ENCODE results near the gene SNUPN. TPM values are rescaled to one million over a fixed set of nuclear protein-coding genes. Genes with fewer than 3 reads are reported as not detected.

The SNUPN gene
- total RNA-seq, 1 experiment from 2014 or later: 28.9 TPM

GRCh38 chr15:75672646-75673425 lies 47.3 kb upstream of the SNUPN start:
- ChIA-PET POLR2A (interaction anchor here (0.9 to 1.6 kb wide), 3 partner anchors 33 to 94 kb away, joined by 3 to 4 read pairs (median 4); partner anchors contain the start of genes IMP3 and PTPN9), CTCF (interaction anchor here (0.8 to 1.8 kb wide), 5 partner anchors 9 to 148 kb away, joined by 3 to 7 read pairs (median 3); no protein-coding TSS in a partner anchor)
- Mint-ChIP-seq H3K9me3 (ENCODE audit: unreplicated experiment) (no peaks in the 10 kb centered on the region), H3K27ac (ENCODE audit: low read depth, unreplicated experiment) (no peak overlapping the region), H3K27me3 (ENCODE audit: insufficient read depth, unreplicated experiment) (no peaks in the 10 kb centered on the region), H3K36me3 (ENCODE audit: insufficient read depth, unreplicated experiment) (no peaks in the 10 kb centered on the region), H3K4me1 (ENCODE audit: insufficient read depth, unreplicated experiment) (peaks cover 12% of the 10 kb centered on the region), H3K4me3 (ENCODE audit: unreplicated experiment) (no peak overlapping the region)
- BruUV-seq (replicated peaks): no TSS peak
- no peak for DNase-seq (ENCODE audit: unreplicated experiment)
- intact Hi-C loops (cut with micrococcal nuclease): no loop called here
- TF ChIP-seq CTCF (IDR thresholded peaks at IDR 0.05; ENCODE audit: unreplicated experiment): no peak

DNA sequence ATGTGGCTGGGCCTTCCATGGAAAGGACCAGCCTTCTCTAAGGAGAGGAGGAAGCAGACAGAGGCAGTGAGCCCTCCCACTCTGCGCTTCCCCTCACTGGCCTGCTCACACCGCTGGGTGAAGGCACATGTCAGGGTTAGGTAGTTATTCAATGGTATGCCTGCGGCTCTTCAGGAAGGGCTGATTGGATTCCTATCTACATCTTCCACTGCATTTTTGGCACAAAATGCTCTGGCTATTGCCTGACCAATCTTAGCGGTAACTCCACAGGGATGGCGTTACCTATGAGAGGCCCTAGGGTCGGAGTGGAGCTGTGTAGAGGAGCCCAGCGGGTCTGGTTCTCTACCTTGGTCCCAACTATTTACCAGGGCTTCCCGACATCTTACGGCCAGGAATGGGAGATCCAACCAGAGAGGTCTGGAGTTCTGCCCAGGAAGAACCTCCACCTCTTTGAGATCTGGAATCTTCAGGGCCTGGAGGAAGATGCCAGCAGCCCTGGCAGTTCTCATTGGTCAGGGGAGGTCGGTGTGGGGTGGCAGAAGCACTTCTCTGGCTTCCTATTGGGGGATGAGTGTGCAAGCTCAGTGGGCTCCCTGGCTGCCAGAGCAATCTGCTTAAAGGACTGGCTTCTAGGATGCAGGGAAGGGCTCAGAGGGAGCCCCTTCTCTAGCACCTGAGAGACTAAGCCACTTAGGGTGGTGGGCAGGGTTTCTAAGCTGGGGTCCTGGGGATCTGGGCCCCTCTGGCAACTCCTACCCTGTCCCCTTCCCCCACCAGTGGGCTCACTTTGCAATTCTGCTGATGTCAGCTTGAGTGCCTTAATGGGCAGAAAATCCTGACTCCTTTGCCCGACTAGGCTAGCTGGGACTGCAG lies 46.4 kb upstream of the SNUPN start:
- Mint-ChIP-seq H3K27ac (ENCODE audit: low read depth, unreplicated experiment) (no peak overlapping the region), H3K9me3 (ENCODE audit: unreplicated experiment) (no peaks in the 10 kb centered on the region), H3K4me3 (ENCODE audit: unreplicated experiment) (no peak overlapping the region), H3K4me1 (ENCODE audit: insufficient read depth, unreplicated experiment) (peaks cover 21% of the 10 kb centered on the region), H3K27me3 (ENCODE audit: insufficient read depth, unreplicated experiment) (no peaks in the 10 kb centered on the region), H3K36me3 (ENCODE audit: insufficient read depth, unreplicated experiment) (no peaks in the 10 kb centered on the region)
- intact Hi-C loops (cut with micrococcal nuclease): no loop called here
- DNase-seq (ENCODE audit: unreplicated experiment): no peak
- no TSS peak for BruUV-seq (replicated peaks)
- ChIA-PET POLR2A (interaction anchor here (0.9 to 2.1 kb wide), 6 partner anchors 11 to 52 kb away, joined by 4 to 8 read pairs (median 4); partner anchors contain the start of genes IMP3 and SNX33), CTCF (interaction anchor here (0.6 to 1.8 kb wide), 7 partner anchors 10 to 459 kb away, joined by 3 to 7 read pairs (median 3); no protein-coding TSS in a partner anchor)
- TF ChIP-seq CTCF (IDR thresholded peaks at IDR 0.05; ENCODE audit: unreplicated experiment): no peak

DNA sequence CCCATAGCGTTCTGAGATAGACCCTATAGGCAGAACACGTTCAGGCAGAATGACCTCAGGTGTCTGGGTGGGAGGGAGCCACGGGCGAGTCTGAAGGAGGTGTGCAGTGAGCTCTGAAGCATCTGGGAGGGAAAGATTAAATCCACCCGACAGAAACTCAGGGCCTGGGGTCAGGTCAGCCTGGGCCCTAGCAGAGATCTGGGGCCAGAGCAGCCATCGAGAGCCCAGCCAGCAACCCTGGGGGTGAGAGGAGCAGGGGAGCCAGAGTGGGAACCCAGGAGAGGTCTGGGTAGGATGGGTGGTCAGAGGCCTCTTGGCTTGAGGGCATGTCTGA lies 44.3 kb upstream of the SNUPN start:
- Mint-ChIP-seq H3K36me3 (ENCODE audit: insufficient read depth, unreplicated experiment) (no peaks in the 10 kb centered on the region), H3K4me1 (ENCODE audit: insufficient read depth, unreplicated experiment) (peaks cover 40% of the 10 kb centered on the region), H3K27ac (ENCODE audit: low read depth, unreplicated experiment) (peak overlapping the region; percentile 78), H3K9me3 (ENCODE audit: unreplicated experiment) (peaks cover 7% of the 10 kb centered on the region), H3K4me3 (ENCODE audit: unreplicated experiment) (no peak overlapping the region), H3K27me3 (ENCODE audit: insufficient read depth, unreplicated experiment) (no peaks in the 10 kb centered on the region)
- ChIA-PET POLR2A (interaction anchor here (0.7 to 7.0 kb wide), 6 partner anchors 18 to 217 kb away, joined by 3 to 111 read pairs (median 14); partner anchors contain the start of genes IMP3, PTPN9, SIN3A and SNX33), CTCF (interaction anchor here (1.0 to 1.7 kb wide), 2 partner anchors 11 to 30 kb away, joined by 3 to 5 read pairs; partner anchors contain the start of gene IMP3)
- no peak for TF ChIP-seq CTCF (IDR thresholded peaks at IDR 0.05; ENCODE audit: unreplicated experiment)
- no TSS peak for BruUV-seq (replicated peaks)
- DNase-seq (ENCODE audit: unreplicated experiment): no peak
- intact Hi-C loops (cut with micrococcal nuclease): no loop called here

All from MCF 10A (cell line).